Measurements from ENCODE around the gene ORAI3.

The ORAI3 gene

DNA sequence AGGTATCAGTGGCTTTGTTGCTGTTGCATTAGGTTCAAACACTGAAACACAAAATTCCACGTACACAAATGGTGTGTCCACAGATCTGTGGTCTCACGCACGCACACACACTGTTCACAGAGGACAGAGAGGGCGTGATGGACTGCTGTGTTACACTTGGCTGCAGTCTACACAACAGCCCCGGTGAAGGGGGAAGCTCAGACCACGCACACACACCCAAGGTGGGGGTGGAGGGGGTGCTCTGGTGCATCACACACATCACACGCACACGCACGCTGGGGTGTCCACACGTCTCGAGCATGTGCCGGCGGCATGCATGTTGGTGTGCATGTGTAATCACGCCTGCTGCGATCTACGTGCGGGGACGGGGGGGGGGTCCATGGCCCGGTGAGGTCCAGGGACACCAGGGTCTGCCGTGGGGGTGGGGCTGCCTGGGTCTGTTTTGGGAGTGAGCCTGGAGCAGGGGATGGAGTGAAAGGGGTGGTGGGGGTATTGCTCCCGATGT, 43.5 kb downstream of the ORAI3 start:
- DNase-seq (ENCODE audit: low read depth in 2 of 2), result no peak

DNA sequence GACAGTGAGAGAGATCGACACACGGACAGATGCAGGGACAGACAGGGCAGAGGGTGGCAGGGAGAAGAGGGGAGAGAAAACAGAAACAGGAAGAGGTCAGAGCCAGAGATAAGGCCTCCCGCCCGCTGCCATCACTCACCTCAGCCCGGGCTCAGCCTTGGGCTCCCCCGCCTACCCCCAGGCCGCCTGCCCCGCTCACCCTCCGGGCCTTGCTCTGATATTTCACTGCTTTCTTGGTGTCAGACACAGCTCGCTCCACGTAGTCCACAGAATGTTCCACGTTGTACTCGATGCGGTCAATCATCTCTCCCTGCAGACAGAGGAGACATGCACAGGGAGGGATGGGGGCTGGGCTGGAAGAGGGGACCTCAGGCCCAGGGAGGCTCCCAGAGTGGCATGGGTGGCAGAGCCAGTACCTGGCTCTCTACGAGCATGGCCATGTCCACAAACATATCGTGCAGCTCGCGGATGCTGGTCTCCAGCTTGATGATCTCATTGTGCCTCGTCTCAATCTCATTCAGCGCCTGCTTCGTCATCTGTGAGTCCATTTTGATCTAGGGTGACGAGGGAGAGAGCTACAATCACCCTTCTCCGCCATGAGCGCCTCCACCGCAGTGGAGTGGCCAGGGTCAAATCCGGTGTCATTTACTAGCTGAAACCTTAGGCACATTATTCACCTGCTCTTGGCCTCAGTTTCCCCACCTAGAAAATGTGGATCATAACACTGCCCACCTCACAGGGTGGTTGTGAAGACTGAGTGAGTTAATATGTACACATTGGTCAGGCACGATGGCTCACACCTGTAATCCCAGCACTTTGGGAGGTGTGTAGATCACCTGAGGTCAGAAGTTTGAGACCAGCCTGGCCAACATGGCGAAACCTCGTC, 44.3 kb downstream of the ORAI3 start:
- DNase-seq (ENCODE audit: low read depth in 2 of 2), result no peak

GRCh38 chr16:30995927-30996323, 47.1 kb downstream of the ORAI3 start:
- no peak for DNase-seq (ENCODE audit: low read depth in 2 of 2)

DNA sequence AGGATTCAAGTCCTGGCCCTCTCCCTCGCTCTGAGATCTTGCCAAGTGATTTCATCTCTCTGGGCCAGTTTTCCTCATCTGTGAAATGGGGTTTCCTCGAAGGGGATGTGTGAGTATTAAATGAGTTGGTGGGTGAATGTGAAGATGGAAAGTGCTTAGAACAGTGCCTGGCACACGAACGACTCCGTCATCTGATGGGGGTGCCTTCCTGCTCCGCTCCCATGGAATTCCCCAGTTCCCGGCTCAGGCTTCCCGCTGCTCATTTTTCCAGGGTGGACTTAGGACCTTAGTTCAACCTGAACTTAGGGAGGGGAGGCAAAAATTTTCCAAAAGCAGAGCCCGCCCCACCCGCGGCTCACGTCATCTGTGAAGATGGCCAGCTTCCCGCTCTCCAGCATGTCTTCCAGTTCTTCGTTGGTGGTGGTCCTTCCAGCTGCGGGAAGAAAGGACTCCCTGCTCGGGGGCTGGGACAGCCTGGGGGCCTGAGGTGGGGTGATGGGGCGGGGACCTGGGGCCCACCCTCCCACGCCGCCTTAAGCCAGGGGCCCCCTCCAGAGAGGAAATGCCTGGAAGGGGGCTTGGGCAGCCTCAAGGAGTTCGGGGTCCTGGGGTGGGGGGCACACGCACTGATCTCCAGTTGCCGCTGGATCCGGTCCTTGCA, 47.6 kb downstream of the ORAI3 start:
- DNase-seq (ENCODE audit: low read depth in 2 of 2), result no peak

DNA sequence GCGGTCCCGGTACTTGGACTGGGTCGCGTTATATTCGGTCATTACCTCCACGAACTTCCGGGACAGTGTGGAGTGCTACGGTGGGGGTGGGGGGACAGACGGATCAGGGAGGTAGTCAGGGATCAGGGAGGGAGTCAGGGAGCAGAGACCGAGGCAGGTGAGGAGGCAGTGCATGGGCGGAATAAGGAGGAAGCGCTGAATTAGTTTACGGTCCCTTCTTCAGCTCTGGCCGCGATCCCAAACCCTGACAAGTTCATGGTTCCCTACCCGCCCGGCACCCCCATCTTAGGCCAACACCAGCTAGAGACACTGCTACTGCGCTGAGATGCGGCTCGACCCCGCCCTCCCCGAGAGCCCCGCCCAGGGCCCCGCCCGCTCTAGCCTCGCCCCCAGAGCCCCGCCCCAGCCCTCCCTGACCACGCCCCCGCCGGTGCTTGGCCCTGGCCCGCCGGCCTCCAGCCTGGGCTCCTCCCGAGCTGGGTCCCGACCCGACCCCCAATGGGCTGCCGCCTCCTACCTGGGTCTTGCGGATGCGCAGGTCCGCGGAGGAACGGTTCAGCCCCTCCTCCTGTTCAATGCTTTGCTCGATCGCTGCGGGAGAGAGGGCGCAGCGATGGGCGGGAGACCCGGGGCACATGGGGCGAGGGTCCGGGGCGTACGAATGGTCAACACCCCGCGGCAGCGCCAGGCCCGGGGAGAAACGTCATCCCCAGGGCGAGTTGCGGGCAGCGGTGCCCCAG, 48.3 kb downstream of the ORAI3 start:
- peak; percentile 60 to 61 for DNase-seq (ENCODE audit: low read depth in 2 of 2)

GRCh38 chr16:30997725-30998711, 49.1 kb downstream of the ORAI3 start:
- no peak for DNase-seq (ENCODE audit: low read depth in 2 of 2)

DNA sequence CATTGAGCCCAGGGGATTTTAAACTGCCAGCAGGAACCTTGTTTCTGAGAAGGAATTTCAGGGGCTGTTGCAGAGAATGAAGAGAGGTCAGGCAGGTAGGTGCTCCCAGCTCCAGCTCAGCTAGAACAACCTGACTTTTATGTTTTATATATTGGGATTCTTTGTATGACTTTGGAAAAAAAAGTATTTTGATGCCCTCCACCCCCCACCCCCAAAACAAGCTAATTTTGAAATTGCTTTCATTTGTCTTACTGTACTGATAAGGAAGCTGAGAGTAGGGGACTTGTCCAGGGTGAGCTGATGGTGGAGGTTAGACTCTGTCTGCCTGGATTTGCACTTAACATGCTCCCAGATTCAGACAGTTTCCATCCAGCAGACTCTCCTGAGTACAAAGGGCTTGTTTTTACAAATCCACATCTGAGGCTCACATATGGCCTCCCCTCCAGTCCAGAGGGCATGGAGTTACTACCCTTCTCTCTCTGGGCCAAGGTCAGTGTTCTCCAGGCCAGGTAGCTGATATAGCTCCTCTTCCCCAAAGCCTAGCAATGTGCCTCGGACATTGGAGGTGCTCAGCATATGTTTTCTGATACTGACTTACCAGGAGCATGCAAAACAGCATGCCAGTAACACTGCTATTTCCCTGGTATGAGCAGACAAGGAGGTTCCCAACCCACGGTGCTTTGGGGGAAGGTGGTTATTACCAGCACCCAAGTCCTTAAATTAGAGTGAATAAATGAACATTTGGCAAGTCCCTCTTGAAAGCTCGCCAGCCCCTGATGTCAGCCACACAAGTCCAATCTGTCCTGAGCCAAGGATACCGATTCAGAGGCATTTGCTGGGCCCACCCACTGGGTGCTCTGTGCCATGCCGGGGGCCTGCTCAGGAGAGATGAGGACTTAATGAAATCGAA, 50.2 kb downstream of the ORAI3 start:
- no peak for DNase-seq (ENCODE audit: low read depth in 2 of 2)

GRCh38 chr16:31000671-31001382, 52.0 kb downstream of the ORAI3 start:
- no peak for DNase-seq (ENCODE audit: low read depth in 2 of 2)

- DNase-seq (ENCODE audit: low read depth in 2 of 2), result no peak
Observed at GRCh38 chr16:31001507-31002249, 52.8 kb downstream of the ORAI3 start.

DNA sequence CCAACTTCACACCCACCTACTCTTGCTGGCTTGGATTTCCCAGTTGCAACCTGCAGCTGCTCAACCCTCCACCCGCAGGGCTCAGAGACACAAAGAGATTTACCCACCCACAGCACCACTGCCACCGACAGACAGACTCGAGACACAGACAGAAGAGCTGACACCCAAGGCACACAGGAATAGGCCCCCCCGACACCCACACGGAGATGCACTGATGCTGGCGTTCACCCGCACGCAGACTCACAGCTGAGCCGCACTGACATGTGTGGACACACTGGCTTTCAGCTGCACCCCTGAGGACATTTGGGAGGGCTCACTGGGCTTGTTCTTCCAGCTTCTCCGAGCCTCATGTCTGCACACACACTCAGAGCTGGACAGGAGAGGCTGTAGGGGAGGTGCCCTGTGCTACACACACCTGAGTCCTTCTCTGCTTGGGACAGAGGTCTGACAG, 53.4 kb downstream of the ORAI3 start:
- DNase-seq (ENCODE audit: low read depth in 2 of 2), result no peak

- no peak for DNase-seq (ENCODE audit: low read depth in 2 of 2)
Observed at GRCh38 chr16:31002862-31003341, 54.0 kb downstream of the ORAI3 start.

DNA sequence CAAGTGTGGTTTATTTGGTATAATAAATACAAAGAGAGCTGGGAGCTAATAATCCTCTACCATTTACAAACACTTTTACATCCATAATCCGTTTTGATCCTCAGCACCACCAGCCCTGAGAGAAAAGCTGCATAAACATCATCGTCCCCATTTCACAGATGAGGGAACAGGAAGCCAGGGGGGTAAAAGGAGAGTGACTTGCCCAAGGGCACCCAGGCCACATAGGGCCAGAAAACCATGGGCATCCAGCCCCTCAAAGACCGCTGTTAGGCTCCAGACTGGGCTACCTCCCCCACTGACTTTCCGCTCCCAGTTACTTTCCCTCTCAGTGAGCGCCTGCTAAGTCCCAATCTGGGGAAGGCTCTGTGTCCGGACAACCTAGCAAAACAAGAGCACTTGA, 54.9 kb downstream of the ORAI3 start:
- DNase-seq (ENCODE audit: low read depth in 2 of 2), result no peak

All from stimulated activated CD8-positive, alpha-beta memory T cell treated with anti-CD3 and anti-CD28 coated beads, Interleukin-15, amount 100 ng/mL, for 4 hours (primary cell).